Fibroblast of skin of right biceps (primary cell): ENCODE data around the gene IKZF3.
A peak's percentile ranks its signal among the peaks of the same experiment; 100 is the strongest.
"Not testable (repeated sequence)": the region's sequence is repeated elsewhere in the genome, so short reads cannot be mapped to it uniquely, and the experiment has no call there.

Experiments
- DNase-seq: peaks from one replicate; pipeline ENCODE4 v3.0.0-alpha.2; 2013

The IKZF3 gene

DNA sequence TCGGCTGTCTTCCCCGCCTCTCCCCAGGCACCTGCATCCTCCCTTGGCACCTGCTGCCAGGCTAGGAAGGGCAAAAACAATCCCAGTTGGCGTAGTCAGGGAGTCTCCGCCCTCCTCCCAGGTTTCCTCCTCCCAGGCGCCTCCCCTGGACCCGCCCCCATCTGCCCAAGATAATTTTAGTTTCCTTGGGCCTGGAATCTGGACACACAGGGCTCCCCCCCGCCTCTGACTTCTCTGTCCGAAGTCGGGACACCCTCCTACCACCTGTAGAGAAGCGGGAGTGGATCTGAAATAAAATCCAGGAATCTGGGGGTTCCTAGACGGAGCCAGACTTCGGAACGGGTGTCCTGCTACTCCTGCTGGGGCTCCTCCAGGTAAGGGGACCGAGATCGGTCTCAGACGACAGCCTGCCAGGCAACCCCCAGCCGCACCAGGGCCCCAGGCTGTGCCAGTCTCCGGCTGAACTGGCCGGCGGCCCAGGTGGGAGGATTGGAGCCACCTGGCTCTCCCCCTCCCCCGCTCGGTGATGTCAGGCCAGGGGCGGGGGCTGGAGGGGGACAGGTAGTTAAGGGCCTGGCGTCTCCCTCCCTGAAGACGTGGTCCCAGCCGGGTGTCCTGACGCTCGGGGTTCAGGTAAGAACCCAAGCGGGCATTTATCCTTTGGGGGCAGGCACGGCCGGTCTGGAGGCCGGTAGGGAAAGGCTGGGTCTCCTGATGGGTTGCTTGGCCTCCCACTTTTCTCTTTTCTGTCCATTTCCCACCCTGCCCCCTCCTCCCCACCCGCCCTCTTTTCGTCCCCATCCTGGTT, 126.1 kb downstream of the IKZF3 start, which contains the start of gene GRB7:
Gene GRB7 (plus strand): TSS at position 179 of the 808 bp plus-strand sequence. CDS start 4,364 bp downstream, outside the sequence.
- DNase-seq: no peak

DNA sequence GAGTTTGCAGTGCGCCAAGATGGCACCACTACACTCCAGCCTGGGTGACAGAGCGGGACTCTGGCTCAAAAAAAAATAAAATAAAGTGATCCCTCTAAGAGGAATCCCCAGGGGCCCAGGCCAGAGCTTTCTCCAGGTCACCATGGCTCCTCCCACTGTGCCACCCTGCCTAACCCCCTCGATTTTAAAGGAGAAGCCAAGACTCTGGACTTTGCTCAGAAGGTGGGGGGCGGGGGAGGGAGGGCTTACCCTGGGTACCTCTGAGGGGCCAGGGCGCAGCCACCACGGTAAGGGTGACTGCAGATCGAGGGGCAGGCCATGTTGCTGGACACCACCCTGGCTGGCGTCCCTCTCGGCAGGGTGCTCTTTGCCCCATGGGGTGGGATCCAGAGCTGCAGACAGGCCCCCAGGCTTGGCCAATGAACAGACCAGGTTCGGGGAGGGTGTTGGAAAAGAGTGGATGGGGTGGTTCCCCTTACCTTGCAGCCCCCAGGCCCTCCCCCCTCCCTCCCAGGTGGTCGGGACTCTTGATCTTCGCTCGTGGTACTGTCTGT, 126.8 kb downstream of the IKZF3 start:
- no peak for DNase-seq

DNA sequence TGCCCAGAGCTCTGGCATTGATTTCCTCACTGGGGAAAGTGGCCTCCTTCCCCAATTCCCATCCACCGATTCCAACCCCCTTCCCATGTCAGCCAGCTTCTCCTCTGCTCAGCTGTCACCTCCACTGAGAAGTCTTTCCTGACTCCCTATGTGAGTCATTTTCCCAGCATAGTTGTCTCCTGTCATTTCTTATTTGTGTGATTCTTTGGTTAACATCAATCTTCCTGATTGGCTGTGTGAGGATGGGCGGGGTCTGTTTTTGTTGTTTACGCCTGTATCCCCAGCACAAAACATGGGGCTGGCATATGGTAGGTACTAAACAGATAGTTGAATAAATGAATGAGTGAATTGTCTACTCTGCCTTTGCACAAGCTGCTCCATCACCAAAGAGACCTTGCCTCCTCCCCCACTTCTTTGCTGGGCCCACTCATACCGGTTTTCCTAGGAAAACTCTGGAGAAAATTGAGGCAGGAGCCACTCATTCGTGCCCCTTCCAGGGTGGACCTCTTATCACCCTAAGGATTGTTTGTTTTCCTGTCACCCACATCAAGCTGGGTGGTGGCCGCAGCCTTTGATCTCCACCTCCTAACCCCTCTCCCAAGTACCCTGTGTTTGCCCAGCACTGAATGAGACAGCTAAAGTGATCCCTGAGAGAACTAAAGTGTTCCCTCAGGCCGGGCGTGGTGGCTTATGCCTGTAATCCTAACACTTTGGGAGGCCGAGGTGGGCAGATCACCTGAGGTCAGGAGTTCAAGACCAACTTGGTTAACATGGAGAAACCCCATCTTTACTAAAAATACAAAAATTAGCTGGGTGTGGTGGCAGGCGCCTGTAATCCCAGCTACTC, 127.6 kb downstream of the IKZF3 start:
- DNase-seq: peak; percentile 47

DNA sequence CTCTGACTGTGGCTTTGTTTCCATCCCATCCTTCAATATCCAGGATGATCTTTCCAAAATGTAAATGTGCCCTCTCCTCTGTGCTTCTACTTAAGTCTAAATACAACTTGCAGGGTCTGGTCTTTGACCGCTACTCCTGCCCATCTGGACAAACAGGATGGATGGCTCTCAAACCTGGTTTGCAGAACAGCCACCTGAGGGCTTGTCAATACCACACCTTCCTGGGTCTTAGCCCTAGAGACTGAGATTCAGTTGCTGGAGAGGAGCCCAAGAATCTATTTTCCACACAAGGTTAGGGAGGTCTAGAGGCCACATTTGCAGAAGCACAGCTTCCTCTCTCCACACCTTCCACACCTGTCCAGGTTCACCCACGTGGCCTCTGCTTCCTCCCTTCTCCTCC, 128.2 kb downstream of the IKZF3 start:
- no peak for DNase-seq

DNA sequence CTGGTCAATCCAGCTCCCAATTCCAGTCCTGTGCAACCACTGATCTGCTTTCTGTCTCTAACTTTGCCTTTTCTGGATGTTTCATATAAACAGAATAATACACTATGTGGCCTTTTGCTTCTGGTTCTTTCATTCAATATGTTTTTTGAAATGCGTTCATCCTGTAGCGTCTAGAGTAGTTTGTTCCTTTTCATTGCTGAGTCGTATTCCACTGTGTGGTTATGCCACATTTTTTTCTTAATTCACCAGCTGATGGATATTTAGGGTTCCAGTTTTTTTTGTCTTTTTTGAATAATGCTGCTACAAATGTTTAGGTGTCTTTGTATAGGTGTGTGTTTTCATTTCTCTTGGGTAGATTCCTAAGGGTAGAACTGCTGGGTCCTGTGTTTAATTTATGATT, 131.5 kb downstream of the IKZF3 start:
- DNase-seq: no peak

DNA sequence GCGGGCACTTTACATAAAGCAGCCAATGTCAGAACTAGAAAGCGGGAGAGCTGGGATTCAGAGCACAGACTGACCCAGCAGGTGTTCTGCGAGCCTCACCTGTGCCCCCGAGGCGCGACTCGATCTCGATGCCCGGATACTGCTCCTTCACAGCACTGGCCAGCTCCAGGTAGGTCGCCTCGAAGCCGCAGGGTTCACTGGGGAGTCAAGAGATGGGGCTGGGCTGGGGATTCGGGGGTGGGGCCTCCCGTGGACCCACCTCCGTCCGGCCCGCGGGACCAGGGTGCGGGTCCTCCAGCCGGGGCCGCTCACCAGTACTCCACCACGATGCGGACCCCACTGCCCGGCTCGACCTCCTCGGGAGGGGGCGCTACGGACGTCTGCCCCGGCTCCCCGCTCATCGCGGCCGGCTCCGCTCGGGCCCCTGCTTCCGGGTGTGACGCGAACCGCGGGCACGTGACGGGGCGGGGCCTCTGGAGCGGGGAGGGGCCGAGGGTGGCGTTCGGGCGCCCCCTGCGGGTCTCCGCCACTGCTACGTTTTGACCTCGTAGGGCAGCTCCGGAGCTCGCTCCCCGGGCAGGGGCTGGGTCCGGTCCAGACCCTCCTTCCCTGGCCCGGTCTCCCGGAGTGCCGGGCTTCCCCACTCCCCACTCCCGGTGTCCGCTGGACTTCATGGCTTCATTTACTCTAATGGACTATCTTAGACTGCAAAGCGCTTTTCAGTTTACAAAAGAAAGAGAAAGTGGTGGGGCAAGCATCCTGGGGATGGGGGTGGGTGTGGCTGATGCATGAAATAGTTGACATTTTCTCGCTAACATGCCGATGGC, 133.8 kb downstream of the IKZF3 start, which contains the start of gene MIEN1:
Gene MIEN1 (minus strand): TSS at position 438 of the 827 bp plus-strand sequence. CDS start 37 bp downstream, at position 401.
- peak; percentile 79 for DNase-seq

DNA sequence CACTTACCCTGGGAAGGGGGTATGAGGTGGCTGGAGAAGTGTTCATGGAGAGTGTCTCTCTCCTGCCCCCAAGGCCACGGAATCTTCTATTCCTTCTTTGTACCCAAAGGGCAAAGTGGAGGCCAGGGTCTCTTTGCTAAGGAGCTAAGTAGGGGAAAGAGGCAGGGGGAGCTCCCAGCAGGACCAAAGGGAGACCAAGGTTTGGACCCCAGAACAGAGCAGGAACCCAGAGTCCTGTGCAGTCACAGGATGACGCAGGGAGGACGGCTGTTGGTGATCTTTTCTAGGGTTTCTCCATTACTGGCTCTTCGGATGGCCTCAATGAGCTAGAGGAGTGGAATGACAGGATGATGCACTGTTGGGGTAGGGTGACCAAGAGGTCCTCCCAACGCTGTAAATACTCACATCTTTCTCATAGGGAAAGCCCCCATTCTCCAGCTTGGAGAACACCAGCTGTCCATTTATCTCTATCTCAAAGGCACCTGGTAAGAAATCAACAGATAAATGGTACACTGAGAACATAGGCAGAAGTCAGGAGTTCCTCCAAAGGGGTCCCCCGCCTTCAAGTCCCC, 134.7 kb downstream of the IKZF3 start:
- no peak for DNase-seq

DNA sequence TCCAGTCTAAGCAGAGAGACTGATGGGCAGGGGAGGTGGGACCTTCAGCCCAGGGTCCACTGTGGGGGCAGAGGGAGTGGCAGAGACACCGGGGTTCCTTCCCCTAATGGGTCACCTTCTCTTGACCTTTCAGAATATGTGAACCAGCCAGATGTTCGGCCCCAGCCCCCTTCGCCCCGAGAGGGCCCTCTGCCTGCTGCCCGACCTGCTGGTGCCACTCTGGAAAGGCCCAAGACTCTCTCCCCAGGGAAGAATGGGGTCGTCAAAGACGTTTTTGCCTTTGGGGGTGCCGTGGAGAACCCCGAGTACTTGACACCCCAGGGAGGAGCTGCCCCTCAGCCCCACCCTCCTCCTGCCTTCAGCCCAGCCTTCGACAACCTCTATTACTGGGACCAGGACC, 136.6 kb downstream of the IKZF3 start:
- no peak for DNase-seq

DNA sequence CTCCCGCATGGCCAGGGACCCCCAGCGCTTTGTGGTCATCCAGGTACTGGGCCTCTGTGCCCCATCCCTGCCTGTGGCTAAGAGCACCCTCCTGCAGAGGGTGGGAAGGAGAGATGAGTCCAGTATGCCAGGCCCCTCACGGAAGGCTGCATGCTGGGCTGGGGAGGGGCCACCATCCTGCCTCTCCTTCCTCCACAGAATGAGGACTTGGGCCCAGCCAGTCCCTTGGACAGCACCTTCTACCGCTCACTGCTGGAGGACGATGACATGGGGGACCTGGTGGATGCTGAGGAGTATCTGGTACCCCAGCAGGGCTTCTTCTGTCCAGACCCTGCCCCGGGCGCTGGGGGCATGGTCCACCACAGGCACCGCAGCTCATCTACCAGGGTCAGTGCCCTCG, 137.5 kb downstream of the IKZF3 start:
- no peak for DNase-seq

DNA sequence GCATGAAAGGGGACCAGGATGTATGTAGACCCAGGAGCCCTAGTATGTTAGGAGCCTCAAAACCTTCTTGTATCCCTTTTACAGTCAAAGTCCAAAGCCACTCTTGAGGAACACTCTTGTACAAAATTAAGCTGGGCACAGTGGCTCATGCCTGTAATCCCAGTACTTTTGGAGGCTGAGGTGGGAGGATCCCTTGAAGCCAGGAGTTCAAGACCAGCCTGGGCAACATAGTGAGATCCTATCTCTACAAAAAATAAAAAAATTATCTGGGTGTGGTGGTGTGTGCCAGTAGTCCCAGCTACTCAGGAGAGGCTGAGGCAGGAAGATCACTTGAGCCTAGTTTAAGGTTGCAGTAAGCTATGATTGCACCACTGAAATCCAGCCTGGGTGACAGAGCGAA, 138.2 kb downstream of the IKZF3 start:
- DNase-seq: not testable (repeated sequence)

DNA sequence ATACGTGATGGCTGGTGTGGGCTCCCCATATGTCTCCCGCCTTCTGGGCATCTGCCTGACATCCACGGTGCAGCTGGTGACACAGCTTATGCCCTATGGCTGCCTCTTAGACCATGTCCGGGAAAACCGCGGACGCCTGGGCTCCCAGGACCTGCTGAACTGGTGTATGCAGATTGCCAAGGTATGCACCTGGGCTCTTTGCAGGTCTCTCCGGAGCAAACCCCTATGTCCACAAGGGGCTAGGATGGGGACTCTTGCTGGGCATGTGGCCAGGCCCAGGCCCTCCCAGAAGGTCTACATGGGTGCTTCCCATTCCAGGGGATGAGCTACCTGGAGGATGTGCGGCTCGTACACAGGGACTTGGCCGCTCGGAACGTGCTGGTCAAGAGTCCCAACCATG, 139.4 kb downstream of the IKZF3 start:
- no peak for DNase-seq

DNA sequence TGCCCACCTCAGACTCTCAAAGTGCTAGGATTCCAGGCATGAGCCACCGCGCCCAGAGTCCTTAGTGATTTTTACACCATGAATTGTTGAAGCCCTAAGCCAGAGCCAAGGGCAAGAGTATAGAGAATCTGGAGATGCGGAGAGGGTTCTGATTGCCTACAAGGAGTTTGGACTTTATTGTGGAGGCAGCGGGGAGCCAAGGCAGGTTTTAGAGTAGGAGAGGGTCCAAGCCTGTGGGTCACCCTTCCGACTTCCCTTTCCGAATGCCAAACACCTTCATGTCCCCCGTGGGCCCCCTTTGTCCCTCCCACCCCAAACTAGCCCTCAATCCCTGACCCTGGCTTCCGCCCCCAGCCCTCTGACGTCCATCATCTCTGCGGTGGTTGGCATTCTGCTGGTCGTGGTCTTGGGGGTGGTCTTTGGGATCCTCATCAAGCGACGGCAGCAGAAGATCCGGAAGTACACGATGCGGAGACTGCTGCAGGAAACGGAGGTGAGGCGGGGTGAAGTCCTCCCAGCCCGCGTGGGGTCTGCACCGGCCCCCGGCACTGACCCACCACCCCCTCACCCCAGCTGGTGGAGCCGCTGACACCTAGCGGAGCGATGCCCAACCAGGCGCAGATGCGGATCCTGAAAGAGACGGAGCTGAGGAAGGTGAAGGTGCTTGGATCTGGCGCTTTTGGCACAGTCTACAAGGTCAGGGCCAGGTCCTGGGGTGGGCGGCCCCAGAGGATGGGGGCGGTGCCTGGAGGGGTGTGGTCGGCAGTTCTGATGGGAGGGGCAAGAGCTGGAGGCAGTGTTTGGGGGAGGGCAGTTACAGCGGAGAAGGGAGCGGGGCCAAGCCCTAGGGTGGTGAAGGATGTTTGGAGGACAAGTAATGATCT, 140.9 kb downstream of the IKZF3 start:
- DNase-seq: no peak

DNA sequence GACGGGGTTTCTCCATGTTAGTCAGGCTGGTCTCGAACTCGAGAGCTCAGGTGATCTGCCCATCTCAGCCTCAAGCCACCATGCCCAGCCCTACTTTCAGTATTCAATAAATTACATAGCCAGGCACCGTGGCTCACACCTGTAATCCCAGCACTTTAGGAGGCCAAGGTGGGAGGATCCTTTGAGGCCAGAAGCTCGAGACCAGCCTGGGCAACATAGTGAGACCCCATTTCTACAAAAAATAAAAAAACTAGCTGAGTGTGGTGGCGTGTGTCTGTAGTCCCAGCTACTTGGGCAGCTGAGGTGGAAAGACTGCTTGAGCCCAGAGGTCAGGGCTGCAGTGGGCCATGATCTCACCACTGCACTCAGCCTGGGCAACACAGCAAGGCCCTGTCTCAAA, 142.0 kb downstream of the IKZF3 start:
- no peak for DNase-seq

DNA sequence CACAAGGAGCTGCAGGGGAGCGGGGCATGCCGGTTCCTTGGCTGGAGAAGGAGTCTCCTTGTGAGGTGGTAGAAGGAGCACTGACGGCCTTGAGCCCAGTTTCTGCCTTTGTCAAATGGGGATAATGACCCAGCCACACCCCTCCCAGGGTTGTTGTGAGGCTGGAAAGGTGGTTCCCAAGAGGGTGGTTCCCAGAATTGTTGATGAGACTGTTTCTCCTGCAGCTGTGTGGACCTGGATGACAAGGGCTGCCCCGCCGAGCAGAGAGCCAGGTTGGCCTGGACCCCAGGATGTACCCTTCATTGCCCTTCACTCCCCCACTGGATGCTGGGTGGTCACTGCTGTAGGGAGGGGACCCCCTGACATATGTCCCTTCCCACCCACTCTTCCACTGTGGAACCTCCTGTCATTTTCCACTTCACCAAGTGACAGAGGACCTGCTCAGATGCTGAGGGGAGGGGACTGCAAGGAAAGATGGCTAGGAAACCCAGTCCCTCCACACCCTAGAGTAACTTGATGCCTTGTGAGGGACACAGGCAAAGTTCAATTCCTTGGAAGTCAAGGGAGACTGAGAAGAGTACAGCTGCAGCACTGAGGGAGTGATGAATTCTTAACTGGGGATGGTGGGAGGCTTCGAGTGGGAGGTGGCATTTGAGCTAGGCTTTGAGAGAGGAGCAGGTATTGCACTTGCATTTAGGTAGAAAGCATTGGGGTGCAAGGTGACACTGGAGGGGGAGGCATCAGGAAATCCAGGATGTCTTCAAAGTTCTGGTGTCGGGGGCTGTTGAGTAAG, 144.4 kb downstream of the IKZF3 start:
- DNase-seq: no peak

DNA sequence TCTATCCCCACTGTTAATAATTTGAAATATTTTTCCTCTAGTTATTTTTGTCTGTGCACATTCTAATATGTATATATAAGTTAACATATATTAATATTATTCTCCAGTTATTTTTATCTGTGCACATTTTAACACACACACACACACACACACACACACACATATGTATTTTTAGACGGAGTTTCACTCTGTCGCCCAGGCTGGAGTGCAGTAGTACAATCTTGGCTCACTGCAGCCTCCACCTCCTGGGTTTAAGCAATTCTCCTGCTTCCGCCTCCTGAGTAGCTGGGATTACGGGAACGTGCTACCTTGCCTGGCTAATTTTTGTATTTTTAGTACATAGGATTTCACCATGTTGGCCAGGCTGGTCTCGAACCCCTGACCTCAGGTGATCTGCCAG, 146.5 kb downstream of the IKZF3 start:
- no peak for DNase-seq

DNA sequence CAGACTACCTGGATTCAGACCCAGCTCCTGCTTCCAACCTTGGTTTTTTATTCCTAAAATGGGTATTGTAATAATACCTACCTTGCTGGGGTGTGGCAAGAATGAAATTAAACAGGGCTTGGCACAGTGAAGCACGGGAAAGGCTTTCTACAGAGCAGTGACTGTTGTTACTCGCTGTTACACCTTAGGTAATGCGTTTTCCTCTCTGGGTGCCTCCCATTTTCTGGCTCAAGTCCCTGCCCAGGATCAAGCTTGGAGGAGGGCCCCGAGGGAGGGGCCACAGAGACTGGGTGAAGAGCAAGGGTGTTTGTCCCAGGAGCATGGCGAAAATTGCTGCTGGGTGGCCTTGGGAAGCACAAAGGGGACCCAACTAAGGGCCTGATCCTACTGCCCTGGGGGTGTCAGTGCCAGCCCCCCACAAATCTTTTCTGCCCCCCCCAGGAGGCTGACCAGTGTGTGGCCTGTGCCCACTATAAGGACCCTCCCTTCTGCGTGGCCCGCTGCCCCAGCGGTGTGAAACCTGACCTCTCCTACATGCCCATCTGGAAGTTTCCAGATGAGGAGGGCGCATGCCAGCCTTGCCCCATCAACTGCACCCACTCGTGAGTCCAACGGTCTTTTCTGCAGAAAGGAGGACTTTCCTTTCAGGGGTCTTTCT, 147.1 kb downstream of the IKZF3 start:
- no peak for DNase-seq

DNA sequence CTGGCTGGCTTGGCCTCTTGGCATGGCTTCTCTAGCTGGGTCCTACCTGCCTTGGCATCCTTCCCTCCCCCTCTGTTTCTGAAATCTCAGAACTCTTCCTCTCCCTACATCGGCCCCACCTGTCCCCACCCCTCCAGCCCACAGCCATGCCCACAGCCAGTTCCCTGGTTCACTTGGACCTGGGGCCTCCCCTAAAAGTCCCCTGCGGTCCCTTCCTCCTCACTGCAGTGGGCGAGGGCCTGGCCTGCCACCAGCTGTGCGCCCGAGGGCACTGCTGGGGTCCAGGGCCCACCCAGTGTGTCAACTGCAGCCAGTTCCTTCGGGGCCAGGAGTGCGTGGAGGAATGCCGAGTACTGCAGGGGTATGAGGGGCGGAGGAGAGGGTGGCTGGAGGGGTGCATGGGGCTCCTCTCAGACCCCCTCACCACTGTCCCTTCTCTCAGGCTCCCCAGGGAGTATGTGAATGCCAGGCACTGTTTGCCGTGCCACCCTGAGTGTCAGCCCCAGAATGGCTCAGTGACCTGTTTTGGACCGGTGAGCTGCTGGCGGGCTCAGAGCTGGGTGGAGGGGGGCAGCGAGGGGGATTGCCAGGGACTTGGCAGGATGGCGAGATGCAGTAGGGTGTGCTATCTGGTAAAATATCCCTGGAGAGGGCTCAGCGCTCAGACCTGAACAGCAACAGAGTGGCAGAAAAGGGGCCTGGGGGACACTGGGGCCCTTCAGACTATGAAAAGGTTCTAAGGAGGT, 147.9 kb downstream of the IKZF3 start:
- DNase-seq: no peak

DNA sequence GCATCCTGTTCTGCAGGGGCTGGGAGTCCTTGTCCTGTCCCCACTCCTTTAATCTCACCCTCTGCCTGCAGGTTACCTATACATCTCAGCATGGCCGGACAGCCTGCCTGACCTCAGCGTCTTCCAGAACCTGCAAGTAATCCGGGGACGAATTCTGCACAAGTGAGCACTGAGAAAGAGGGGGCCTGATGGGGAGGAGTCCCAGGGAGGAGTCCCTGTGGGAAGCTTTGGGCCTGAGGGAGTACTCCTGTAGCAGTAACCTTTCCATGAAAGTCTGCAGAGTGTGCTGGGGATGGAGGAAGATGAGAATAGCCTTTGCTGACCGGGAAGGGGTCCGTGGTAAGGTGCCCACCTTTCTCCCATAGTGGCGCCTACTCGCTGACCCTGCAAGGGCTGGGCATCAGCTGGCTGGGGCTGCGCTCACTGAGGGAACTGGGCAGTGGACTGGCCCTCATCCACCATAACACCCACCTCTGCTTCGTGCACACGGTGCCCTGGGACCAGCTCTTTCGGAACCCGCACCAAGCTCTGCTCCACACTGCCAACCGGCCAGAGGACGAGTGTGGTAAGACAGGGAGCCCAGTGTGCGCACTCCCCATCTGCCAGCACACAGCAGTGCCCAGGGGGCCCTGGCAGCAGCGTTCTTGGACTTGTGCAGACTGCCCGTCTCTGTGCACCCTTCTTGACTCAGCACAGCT, 148.6 kb downstream of the IKZF3 start:
- DNase-seq: no peak
